Measurements from ENCODE around the gene PCDH1.

PCDH1 gene

DNA sequence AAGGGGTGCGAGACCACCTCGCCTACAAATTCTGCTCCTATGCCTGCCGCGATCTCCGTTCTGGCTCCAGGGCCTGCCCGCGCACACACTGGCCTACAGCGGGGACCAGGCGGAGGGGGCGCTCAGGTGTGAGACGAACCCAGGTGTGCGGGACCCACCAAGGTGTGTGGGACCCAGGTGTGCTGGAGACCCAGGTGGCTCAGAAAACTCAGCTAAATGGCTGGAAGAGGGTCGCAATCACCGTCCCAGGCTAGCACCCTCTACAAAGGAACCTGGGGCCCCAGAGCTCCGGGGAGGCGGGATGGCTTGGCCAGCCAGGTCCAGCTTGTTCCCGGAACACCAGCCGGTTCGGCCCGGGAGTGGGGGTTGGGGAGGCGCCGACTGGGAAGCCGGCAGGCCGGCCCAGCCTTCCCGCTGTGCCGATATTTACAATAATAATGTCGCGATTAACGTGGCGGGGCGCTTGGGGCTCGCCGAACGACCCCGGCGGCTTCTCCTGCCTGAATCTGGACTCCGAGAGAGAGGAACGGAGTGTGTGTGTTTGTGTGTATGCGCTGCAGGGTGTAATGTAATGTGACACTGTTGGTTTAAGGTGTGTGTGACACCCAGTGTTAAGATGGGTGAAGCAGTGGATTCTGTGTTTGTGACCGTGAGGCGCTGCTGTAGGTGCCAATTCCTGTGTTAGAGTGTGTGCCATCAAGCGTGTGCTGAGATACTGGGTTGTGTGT lies 1.4 kb downstream of the PCDH1 start:
- H3K4me3 ChIP-seq (ENCODE audit: low read depth, low read length), result no peak overlapping the region
- DNase-seq (ENCODE audit: low read depth), result no peak
- no peak for TF ChIP-seq POLR2A (IDR thresholded peaks at IDR 0.05; ENCODE audit: extremely low read depth, insufficient read length)
- TF ChIP-seq, protein P1, sequence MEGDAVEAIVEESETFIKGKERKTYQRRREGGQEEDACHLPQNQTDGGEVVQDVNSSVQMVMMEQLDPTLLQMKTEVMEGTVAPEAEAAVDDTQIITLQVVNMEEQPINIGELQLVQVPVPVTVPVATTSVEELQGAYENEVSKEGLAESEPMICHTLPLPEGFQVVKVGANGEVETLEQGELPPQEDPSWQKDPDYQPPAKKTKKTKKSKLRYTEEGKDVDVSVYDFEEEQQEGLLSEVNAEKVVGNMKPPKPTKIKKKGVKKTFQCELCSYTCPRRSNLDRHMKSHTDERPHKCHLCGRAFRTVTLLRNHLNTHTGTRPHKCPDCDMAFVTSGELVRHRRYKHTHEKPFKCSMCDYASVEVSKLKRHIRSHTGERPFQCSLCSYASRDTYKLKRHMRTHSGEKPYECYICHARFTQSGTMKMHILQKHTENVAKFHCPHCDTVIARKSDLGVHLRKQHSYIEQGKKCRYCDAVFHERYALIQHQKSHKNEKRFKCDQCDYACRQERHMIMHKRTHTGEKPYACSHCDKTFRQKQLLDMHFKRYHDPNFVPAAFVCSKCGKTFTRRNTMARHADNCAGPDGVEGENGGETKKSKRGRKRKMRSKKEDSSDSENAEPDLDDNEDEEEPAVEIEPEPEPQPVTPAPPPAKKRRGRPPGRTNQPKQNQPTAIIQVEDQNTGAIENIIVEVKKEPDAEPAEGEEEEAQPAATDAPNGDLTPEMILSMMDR (IDR thresholded peaks at IDR 0.05; ENCODE audit: low read depth, low read length), result no peak
- TF ChIP-seq, protein P2, sequence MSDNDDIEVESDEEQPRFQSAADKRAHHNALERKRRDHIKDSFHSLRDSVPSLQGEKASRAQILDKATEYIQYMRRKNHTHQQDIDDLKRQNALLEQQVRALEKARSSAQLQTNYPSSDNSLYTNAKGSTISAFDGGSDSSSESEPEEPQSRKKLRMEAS (IDR thresholded peaks at IDR 0.05; ENCODE audit: low read depth, low read length), result no peak
- no peak for TF ChIP-seq MYC (IDR thresholded peaks at IDR 0.05; ENCODE audit: low read depth, low read length)

DNA sequence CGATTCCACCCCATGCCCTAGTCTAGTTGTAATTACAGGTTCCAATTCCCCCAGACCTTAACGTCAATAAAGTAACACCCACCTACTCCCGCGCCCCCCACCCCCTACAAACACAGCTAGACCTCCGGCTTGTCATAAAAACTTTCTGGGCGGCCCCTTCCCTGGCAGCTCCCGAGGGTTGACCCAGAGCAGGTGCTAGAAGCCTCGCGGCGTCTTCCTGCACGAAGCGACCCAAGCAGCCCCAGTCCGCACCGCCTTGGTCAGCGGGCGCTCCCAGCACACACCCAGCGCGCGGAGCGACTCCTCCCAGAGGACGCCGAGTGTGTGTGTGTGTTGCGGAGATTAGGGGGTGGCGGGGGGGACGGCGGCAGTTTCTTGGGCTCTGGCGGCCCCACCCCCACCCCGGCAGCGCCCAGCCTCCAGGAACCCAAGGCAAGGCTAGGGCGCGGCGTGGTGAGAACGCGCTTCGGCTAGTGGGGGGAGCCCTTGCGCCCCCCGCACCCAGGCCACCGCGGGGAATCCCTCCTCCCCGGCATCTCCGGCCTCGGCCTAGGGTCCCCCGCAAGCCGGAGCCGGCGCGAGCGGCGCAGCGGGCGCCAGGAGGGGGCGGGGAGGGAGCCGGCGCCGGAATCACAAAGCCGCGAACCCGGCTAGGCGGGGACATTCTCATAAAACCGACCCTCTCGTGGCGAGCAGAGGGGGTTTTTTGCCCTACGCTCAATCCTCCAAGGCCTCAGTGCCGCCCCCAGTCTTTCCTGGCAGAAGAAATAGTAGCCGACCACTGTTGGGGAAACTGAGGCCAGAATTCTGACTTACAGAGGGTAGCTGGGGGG lies 2.2 kb downstream of the PCDH1 start:
- TF ChIP-seq, protein P2 (IDR thresholded peaks at IDR 0.05; ENCODE audit: low read depth, low read length), result no peak
- TF ChIP-seq, protein P1 (IDR thresholded peaks at IDR 0.05; ENCODE audit: low read depth, low read length), result no peak
- TF ChIP-seq MYC (IDR thresholded peaks at IDR 0.05; ENCODE audit: low read depth, low read length) (no peak), POLR2A (IDR thresholded peaks at IDR 0.05; ENCODE audit: extremely low read depth, insufficient read length) (no peak)
- no peak for DNase-seq (ENCODE audit: low read depth)
- no peak overlapping the region for H3K4me3 ChIP-seq (ENCODE audit: low read depth, low read length)

DNA sequence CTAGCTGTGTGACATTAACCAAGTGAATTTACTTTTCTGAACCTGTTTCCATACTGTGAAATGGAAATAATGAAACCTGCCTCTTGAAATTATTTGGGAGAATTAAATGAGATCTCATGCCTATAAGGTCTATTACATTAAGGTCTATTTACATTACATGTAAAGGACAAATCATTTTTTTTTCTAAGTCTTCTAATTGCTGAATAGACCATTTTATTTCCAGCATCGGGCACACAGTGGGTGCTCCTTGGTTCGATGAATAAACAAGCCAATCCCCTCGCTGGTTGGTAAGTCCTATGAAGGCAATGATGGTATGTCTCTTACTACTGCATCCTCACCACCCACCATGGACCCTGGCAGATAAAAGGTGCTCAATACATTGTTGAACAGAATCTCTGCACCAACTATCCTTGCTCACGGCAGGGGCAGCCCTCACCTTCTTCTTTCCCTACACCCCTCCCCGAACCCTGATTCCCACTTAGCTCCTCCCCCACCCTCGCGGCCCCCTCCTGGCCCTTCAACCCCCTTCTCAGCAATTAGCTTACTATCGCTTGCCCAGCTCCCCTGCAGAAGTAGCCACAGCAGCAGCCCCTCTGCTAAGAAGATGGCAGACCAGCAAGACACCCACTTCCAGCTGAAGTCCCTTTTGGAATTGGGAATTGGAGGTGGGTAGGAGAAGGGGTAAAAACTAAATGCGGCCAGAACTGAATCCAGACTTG lies 3.0 kb downstream of the PCDH1 start:
- H3K4me3 ChIP-seq (ENCODE audit: low read depth, low read length), result no peak overlapping the region
- no peak for DNase-seq (ENCODE audit: low read depth)
- TF ChIP-seq MYC (IDR thresholded peaks at IDR 0.05; ENCODE audit: low read depth, low read length) (no peak), POLR2A (IDR thresholded peaks at IDR 0.05; ENCODE audit: extremely low read depth, insufficient read length) (no peak)
- TF ChIP-seq, protein P1 (IDR thresholded peaks at IDR 0.05; ENCODE audit: low read depth, low read length), result no peak
- TF ChIP-seq, protein P2 (IDR thresholded peaks at IDR 0.05; ENCODE audit: low read depth, low read length), result no peak

DNA sequence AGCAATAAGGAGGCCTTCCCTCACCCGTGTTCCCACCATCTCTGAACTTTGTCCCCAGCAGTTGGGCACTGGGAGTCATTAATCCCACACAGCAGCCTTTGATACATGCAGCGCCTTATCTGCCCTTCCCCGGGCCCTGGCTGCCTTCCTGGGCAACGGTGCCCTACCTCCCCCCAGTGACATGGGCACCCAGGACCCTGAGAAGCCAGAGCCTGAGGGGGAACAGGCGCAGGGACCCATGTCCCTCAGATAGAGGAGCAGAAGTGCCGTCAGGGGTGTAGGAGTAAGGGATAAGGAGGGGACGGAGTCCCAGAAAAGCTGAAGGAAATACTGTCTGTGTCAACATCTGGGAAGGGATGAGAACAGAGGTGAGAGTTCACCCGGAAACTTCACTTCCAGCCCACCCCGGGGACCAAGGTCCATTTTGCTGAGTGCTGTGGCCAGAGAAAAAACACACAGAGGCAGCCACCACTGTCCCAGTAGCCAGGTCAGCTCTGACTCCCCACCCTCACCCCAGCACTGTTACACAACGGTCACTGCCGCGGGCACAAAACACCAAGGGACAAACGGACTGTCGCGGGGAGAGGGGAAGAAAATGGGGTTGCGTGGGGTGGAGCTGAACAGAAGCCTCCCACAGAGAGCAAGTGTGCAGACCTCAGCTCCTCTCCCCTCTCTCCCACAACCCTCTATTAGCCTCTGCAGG lies 3.8 kb downstream of the PCDH1 start:
- no peak overlapping the region for H3K4me3 ChIP-seq (ENCODE audit: low read depth, low read length)
- TF ChIP-seq, protein P1 (IDR thresholded peaks at IDR 0.05; ENCODE audit: low read depth, low read length), result no peak
- no peak for TF ChIP-seq POLR2A (IDR thresholded peaks at IDR 0.05; ENCODE audit: extremely low read depth, insufficient read length)
- no peak for TF ChIP-seq MYC (IDR thresholded peaks at IDR 0.05; ENCODE audit: low read depth, low read length)
- TF ChIP-seq, protein P2 (IDR thresholded peaks at IDR 0.05; ENCODE audit: low read depth, low read length), result no peak
- DNase-seq (ENCODE audit: low read depth), result no peak

DNA sequence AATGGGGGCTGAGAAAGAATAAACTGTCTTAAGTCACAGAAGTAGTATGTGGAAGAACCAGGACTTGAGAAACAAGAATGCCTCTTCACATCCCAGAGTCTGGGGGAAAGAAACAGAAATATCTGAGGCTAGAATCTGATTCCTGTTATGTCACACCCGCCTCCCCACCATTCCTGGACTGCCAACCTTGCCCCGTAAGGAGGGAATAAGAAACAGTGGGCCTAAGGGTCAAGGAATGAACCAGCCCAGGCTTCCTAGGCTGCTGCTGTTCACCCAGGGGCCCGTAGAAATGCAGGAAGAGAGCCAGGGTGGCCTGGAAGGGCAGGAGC lies 4.3 kb downstream of the PCDH1 start:
- no peak overlapping the region for H3K4me3 ChIP-seq (ENCODE audit: low read depth, low read length)
- no peak for TF ChIP-seq MYC (IDR thresholded peaks at IDR 0.05; ENCODE audit: low read depth, low read length)
- TF ChIP-seq, protein P1 (IDR thresholded peaks at IDR 0.05; ENCODE audit: low read depth, low read length), result no peak
- TF ChIP-seq POLR2A (IDR thresholded peaks at IDR 0.05; ENCODE audit: extremely low read depth, insufficient read length), result no peak
- TF ChIP-seq, protein P2 (IDR thresholded peaks at IDR 0.05; ENCODE audit: low read depth, low read length), result no peak
- DNase-seq (ENCODE audit: low read depth), result no peak
